Nephron (organoid): Measurements from ENCODE around the gene PTPDC1.
A peak's percentile ranks its signal among the peaks of the same experiment; 100 is the strongest.
"Not testable (repeated sequence)": the region's sequence is repeated elsewhere in the genome, so short reads cannot be mapped to it uniquely, and the experiment has no call there.

Experiments used
- H3K27ac Mint-ChIP-seq, 3 experiments: 2 replicates each; pipeline ENCODE4 v1.8.0; 2020; ENCODE audit warnings: mixed read lengths in 3 of 3, mild to moderate bottlenecking in 2 of 3, moderate library complexity in 1 of 3
- H3K27me3 Mint-ChIP-seq: 2 replicates; pipeline ENCODE4 v1.8.0; 2021; ENCODE audit warnings: low read depth, mild to moderate bottlenecking, moderate library complexity, mixed read lengths
- H3K36me3 Mint-ChIP-seq: 2 replicates; pipeline ENCODE4 v1.8.0; 2020; ENCODE audit warnings: low read depth, mixed read lengths
- H3K4me1 Mint-ChIP-seq: 2 replicates; pipeline ENCODE4 v1.8.0; 2020; ENCODE audit warnings: mixed read lengths
- H3K4me3 Mint-ChIP-seq, 3 experiments: 2 replicates each; pipeline ENCODE4 v1.8.0; 2020; ENCODE audit warnings: mild to moderate bottlenecking in 3 of 3, mixed read lengths in 3 of 3, moderate library complexity in 2 of 3
- H3K9me3 Mint-ChIP-seq: 2 replicates; pipeline ENCODE4 v1.8.0; 2020; ENCODE audit warnings: mixed read lengths
- CTCF ChIP-seq, 3 experiments: fragments of 200-600 bp; sonication (generic); IDR thresholded peaks; one replicate each; pipeline ENCODE4 v1.5.0; 2021; ENCODE audit warnings: antibody characterized with exemption in 3 of 3; ENCODE audit not compliant: unreplicated experiment in 3 of 3

Gene PTPDC1

GRCh38 chr9:94082956-94083355, 1.3 kb upstream of the PTPDC1 start:
- Mint-ChIP-seq H3K9me3 (no peaks in the 10 kb centered on the region), H3K36me3 (peaks cover 26% of the 10 kb centered on the region), H3K27me3 (no peaks in the 10 kb centered on the region), H3K4me3 (no peak overlapping the region), H3K4me1 (peaks cover 43% of the 10 kb centered on the region), H3K27ac (peak overlapping the region; percentile 56 to 84 (median 67))
- no peak for TF ChIP-seq CTCF (IDR thresholded peaks at IDR 0.05; ENCODE audit: unreplicated experiment in 3 of 3)

- H3K4me1 Mint-ChIP-seq: peaks cover 47% of the 10 kb centered on the region
- no peaks in the 10 kb centered on the region for H3K9me3 Mint-ChIP-seq
- H3K4me3 Mint-ChIP-seq: peak overlapping the region in 2 of 3 experiments; percentile 23 to 50
- peaks cover 25% of the 10 kb centered on the region for H3K36me3 Mint-ChIP-seq
- TF ChIP-seq CTCF (IDR thresholded peaks at IDR 0.05; ENCODE audit: unreplicated experiment in 3 of 3): no peak
- peak overlapping the region; percentile 56 to 84 (median 67) for H3K27ac Mint-ChIP-seq
- H3K27me3 Mint-ChIP-seq: no peaks in the 10 kb centered on the region
Measured at GRCh38 chr9:94083384-94083783, 880 bp upstream of the PTPDC1 start.

GRCh38 chr9:94085062-94085639, 887 bp downstream of the PTPDC1 start:
- H3K27me3 Mint-ChIP-seq: no peaks in the 10 kb centered on the region
- H3K4me3 Mint-ChIP-seq: peak overlapping the region in 1 of 3 experiments; percentile 2
- peaks cover 48% of the 10 kb centered on the region for H3K4me1 Mint-ChIP-seq
- H3K27ac Mint-ChIP-seq: peak overlapping the region in 2 of 3 experiments; percentile 60 to 65
- no peak for TF ChIP-seq CTCF (IDR thresholded peaks at IDR 0.05; ENCODE audit: unreplicated experiment in 3 of 3)
- H3K36me3 Mint-ChIP-seq: peaks cover 10% of the 10 kb centered on the region
- no peaks in the 10 kb centered on the region for H3K9me3 Mint-ChIP-seq

GRCh38 chr9:94086486-94087345, 2.5 kb downstream of the PTPDC1 start:
- Mint-ChIP-seq H3K36me3 (peaks cover 13% of the 10 kb centered on the region), H3K9me3 (no peaks in the 10 kb centered on the region), H3K27me3 (no peaks in the 10 kb centered on the region), H3K4me3 (peak overlapping the region; percentile 7 to 12 (median 11)), H3K4me1 (peaks cover 44% of the 10 kb centered on the region), H3K27ac (peak overlapping the region; percentile 39 to 78 (median 73))
- no peak for TF ChIP-seq CTCF (IDR thresholded peaks at IDR 0.05; ENCODE audit: unreplicated experiment in 3 of 3)

GRCh38 chr9:94094219-94095145, 10.2 kb downstream of the PTPDC1 start:
- H3K9me3 Mint-ChIP-seq, H3K4me3 Mint-ChIP-seq, H3K27me3 Mint-ChIP-seq, H3K4me1 Mint-ChIP-seq: not testable (repeated sequence)
- Mint-ChIP-seq H3K36me3 (peaks cover 37% of the 10 kb centered on the region), H3K27ac (peak overlapping the region in 1 of 3 experiments; percentile 21)
